ENCODE measurements around the gene HOXC9. TPM values are rescaled to one million over a fixed set of nuclear protein-coding genes. Genes with fewer than 3 reads are reported as not detected.

The HOXC9 gene
- total RNA-seq, 4 donors from 2014 or later, result 13.6 to 37.7 (median 26.3) TPM

GRCh38 chr12:54038871-54039414 lies 39.0 kb downstream of the HOXC9 start:
- in situ Hi-C loops (cut with MboI; ENCODE audit: low sequenced_read_pairs in 4 of 4) (no loop called here), intact Hi-C loops (cut with DNase I; ENCODE audit: low total_unique reads) (no loop called here)
- no peaks in the 10 kb centered on the region for H3K36me3 ChIP-seq
- no peaks in the 10 kb centered on the region for H3K27me3 ChIP-seq
- TF ChIP-seq POLR2A (IDR thresholded peaks at IDR 0.05), result no peak
- TF ChIP-seq, protein P1, sequence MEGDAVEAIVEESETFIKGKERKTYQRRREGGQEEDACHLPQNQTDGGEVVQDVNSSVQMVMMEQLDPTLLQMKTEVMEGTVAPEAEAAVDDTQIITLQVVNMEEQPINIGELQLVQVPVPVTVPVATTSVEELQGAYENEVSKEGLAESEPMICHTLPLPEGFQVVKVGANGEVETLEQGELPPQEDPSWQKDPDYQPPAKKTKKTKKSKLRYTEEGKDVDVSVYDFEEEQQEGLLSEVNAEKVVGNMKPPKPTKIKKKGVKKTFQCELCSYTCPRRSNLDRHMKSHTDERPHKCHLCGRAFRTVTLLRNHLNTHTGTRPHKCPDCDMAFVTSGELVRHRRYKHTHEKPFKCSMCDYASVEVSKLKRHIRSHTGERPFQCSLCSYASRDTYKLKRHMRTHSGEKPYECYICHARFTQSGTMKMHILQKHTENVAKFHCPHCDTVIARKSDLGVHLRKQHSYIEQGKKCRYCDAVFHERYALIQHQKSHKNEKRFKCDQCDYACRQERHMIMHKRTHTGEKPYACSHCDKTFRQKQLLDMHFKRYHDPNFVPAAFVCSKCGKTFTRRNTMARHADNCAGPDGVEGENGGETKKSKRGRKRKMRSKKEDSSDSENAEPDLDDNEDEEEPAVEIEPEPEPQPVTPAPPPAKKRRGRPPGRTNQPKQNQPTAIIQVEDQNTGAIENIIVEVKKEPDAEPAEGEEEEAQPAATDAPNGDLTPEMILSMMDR (IDR thresholded peaks at IDR 0.05 in 4 of 5, conservative IDR thresholded peaks at IDR 0.05 in 1 of 5), result no peak
- ATAC-seq, result peak; percentile 61 to 85
- H3K27ac ChIP-seq, result peak overlapping the region; percentile 25 to 68 (median 65)
- no peak overlapping the region for H3K4me3 ChIP-seq
- no peaks in the 10 kb centered on the region for H3K9me3 ChIP-seq
- peaks cover 19 to 32% of the 10 kb centered on the region in 2 donors for H3K4me1 ChIP-seq
- DNase-seq, result peak; percentile 69 to 84

GRCh38 chr12:54039417-54040147 lies 39.6 kb downstream of the HOXC9 start:
- peak overlapping the region; percentile 25 to 68 (median 65) for H3K27ac ChIP-seq
- DNase-seq, result no peak
- H3K36me3 ChIP-seq, result no peaks in the 10 kb centered on the region
- no peaks in the 10 kb centered on the region for H3K27me3 ChIP-seq
- no peaks in the 10 kb centered on the region for H3K9me3 ChIP-seq
- TF ChIP-seq, protein P1 (IDR thresholded peaks at IDR 0.05 in 4 of 5, conservative IDR thresholded peaks at IDR 0.05 in 1 of 5), result no peak
- no peak for TF ChIP-seq POLR2A (IDR thresholded peaks at IDR 0.05)
- intact Hi-C loops (cut with DNase I; ENCODE audit: low total_unique reads), result no loop called here
- in situ Hi-C loops (cut with MboI; ENCODE audit: low sequenced_read_pairs in 4 of 4), result no loop called here
- peak; percentile 37 to 53 for ATAC-seq
- H3K4me3 ChIP-seq, result peak overlapping the region; percentile 6 to 32 (median 28)
- H3K4me1 ChIP-seq, result peaks cover 19 to 27% of the 10 kb centered on the region in 2 donors

DNA sequence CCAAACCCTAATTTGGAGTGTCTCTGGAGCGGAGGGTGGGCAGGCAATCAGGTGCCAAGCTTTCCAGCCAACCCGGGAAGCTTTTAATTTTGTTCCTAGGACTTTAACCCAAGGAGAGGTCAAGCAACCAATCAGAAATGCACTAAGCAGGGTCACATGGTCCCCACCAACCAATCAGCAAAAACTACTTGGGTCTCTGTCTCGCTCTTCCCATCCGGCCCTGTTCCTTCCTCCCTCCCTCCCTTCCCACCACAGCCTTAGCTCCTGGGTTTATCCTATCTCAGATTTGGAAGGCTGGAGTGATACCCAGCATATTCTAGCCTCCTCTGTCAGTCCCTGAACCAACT lies 40.2 kb downstream of the HOXC9 start:
- DNase-seq, result peak in 1 of 2 donors; percentile 58
- Histone ChIP-seq H3K36me3 (no peaks in the 10 kb centered on the region), H3K27me3 (no peaks in the 10 kb centered on the region), H3K9me3 (no peaks in the 10 kb centered on the region), H3K27ac (peak overlapping the region; percentile 25 to 68 (median 65)), H3K4me3 (peak overlapping the region; percentile 6 to 32 (median 28)), H3K4me1 (peaks cover 19 to 27% of the 10 kb centered on the region in 2 donors)
- peak; percentile 69 to 76 for ATAC-seq
- in situ Hi-C loops (cut with MboI; ENCODE audit: low sequenced_read_pairs in 4 of 4), result no loop called here
- TF ChIP-seq, protein P1 (IDR thresholded peaks at IDR 0.05 in 4 of 5, conservative IDR thresholded peaks at IDR 0.05 in 1 of 5), result no peak
- TF ChIP-seq POLR2A (IDR thresholded peaks at IDR 0.05), result no peak
- intact Hi-C loops (cut with DNase I; ENCODE audit: low total_unique reads), result no loop called here

- intact Hi-C loops (cut with DNase I; ENCODE audit: low total_unique reads), result no loop called here
- no peak for TF ChIP-seq POLR2A (IDR thresholded peaks at IDR 0.05)
- TF ChIP-seq, protein P1 (IDR thresholded peaks at IDR 0.05 in 4 of 5, conservative IDR thresholded peaks at IDR 0.05 in 1 of 5), result no peak
- Histone ChIP-seq H3K9me3 (no peaks in the 10 kb centered on the region), H3K4me1 (peaks cover 19 to 27% of the 10 kb centered on the region in 2 donors), H3K27me3 (no peaks in the 10 kb centered on the region), H3K27ac (peak overlapping the region in 1 of 4 donors; percentile 67), H3K4me3 (no peak overlapping the region), H3K36me3 (no peaks in the 10 kb centered on the region)
- in situ Hi-C loops (cut with MboI; ENCODE audit: low sequenced_read_pairs in 4 of 4), result no loop called here
- ATAC-seq, result no peak
- no peak for DNase-seq
Measured at GRCh38 chr12:54040648-54041047, 40.7 kb downstream of the HOXC9 start.
